Naive thymus-derived CD8-positive, alpha-beta T cell (primary cell): Measurements from ENCODE around the gene CADPS2. TPM values are rescaled to one million over a fixed set of nuclear protein-coding genes. Genes with fewer than 3 reads are reported as not detected.

Experiments used
- ATAC-seq, 2 donors: fragments of 150-1000 bp; cut with Tn5 transposase in 1 of 2; sonication (Bioruptor Pico), chemical (Tn5 transposase) in 1 of 2; 1 replicate in 1 of 2; 2 replicates in 1 of 2; pipeline ENCODE4 v1.10.0; 2021; ENCODE audit warnings: mild to moderate bottlenecking in 2 of 2, moderate library complexity in 2 of 2
- POLR2A ChIA-PET: fragments of 350-600 bp; sonication (Branson Sonifier 250); formaldehyde crosslinking; loops from one replicate; lab custom pipeline; 2021; ENCODE audit warnings: antibody characterized with exemption; lab: Charles Lee
- DNase-seq, 10 donors: peaks; one replicate each; pipeline versions ENCODE4 v3.0.0 to v3.0.0-alpha.2; 2020 to 2022
- H3K27ac Mint-ChIP-seq, 10 donors: one replicate each; pipeline ENCODE4 v1.8.0; 2020 to 2022; ENCODE audit warnings: mild to moderate bottlenecking in 10 of 10, mixed read lengths in 10 of 10, moderate library complexity in 4 of 10, inconsistent platforms in 1 of 10
- H3K27me3 Mint-ChIP-seq, 5 donors: one replicate each; pipeline ENCODE4 v1.8.0; 2021 to 2022; ENCODE audit warnings: mixed read lengths in 5 of 5
- H3K36me3 Mint-ChIP-seq, 3 donors: one replicate each; pipeline ENCODE4 v1.8.0; 2020 to 2022; ENCODE audit warnings: mixed read lengths in 3 of 3, mild to moderate bottlenecking in 2 of 3, inconsistent platforms in 1 of 3
- H3K4me1 Mint-ChIP-seq, 4 donors: one replicate each; pipeline ENCODE4 v1.8.0; 2021 to 2022; ENCODE audit warnings: mixed read lengths in 4 of 4
- H3K4me3 Mint-ChIP-seq, 10 donors: one replicate each; pipeline ENCODE4 v1.8.0; 2020 to 2022; ENCODE audit warnings: mild to moderate bottlenecking in 10 of 10, mixed read lengths in 10 of 10, moderate library complexity in 6 of 10, inconsistent platforms in 1 of 10
- H3K9me3 Mint-ChIP-seq, 9 donors: one replicate each; pipeline ENCODE4 v1.8.0; 2020 to 2022; ENCODE audit warnings: mixed read lengths in 9 of 9, mild to moderate bottlenecking in 3 of 9, inconsistent platforms in 1 of 9, moderate library complexity in 1 of 9
- polyA plus RNA-seq, 3 donors: library from polyadenylated mRNA; unstranded; fragments of 300-500 nt; fragmentation: Illumina TruSeq; gene quantifications; one replicate each; pipeline ENCODE4 v1.2.3, GENCODE V29; 2021
- total RNA-seq, 8 experiments: library from RNA in 2 of 8; stranded (reverse) in 2 of 8; gene quantifications; one replicate each; pipeline ENCODE4 v1.2.3 and lab custom pipeline; 2021 to 2026

Gene CADPS2
- total and polyA plus RNA-seq, 5 experiments from 2014 or later = not detected

GRCh38 chr7:122457325-122457724, 428.9 kb downstream of the CADPS2 start:
- DNase-seq = no peak
- Mint-ChIP-seq H3K4me3 (no peak overlapping the region), H3K27me3 (no peaks in the 10 kb centered on the region), H3K36me3 (no peaks in the 10 kb centered on the region), H3K9me3 (peaks cover 0 to 2% (median 0%) of the 10 kb centered on the region in 9 donors), H3K27ac (no peak overlapping the region), H3K4me1 (no peaks in the 10 kb centered on the region)
- ATAC-seq = no peak
- POLR2A ChIA-PET = no interaction called here

- H3K9me3 Mint-ChIP-seq = peaks cover 0 to 3% (median 0%) of the 10 kb centered on the region in 9 donors
- no peak for DNase-seq
- no peak overlapping the region for H3K27ac Mint-ChIP-seq
- no peaks in the 10 kb centered on the region for H3K36me3 Mint-ChIP-seq
- no peaks in the 10 kb centered on the region for H3K4me1 Mint-ChIP-seq
- ATAC-seq = no peak
- no peak overlapping the region for H3K4me3 Mint-ChIP-seq
- POLR2A ChIA-PET = no interaction called here
- H3K27me3 Mint-ChIP-seq = no peaks in the 10 kb centered on the region
Observed at GRCh38 chr7:122454776-122455507, 431.3 kb downstream of the CADPS2 start.

- H3K9me3 Mint-ChIP-seq = peaks cover 0 to 3% (median 0%) of the 10 kb centered on the region in 9 donors
- H3K27me3 Mint-ChIP-seq = no peaks in the 10 kb centered on the region
Observed at GRCh38 chr7:122453432-122453831, 432.8 kb downstream of the CADPS2 start.

GRCh38 chr7:122448893-122449589, 437.2 kb downstream of the CADPS2 start:
- Mint-ChIP-seq H3K27ac (no peak overlapping the region), H3K4me3 (no peak overlapping the region), H3K9me3 (peaks cover 0 to 16% (median 6%) of the 10 kb centered on the region in 9 donors), H3K27me3 (no peaks in the 10 kb centered on the region), H3K36me3 (no peaks in the 10 kb centered on the region), H3K4me1 (no peaks in the 10 kb centered on the region)
- DNase-seq (no peak), ATAC-seq (no peak)
- POLR2A ChIA-PET = no interaction called here

More at GRCh38 chr7:122453432-122453831, 432.8 kb downstream of the CADPS2 start:
- H3K36me3 Mint-ChIP-seq = no peaks in the 10 kb centered on the region
- POLR2A ChIA-PET = no interaction called here
- no peak for ATAC-seq
- H3K4me3 Mint-ChIP-seq = no peak overlapping the region
- H3K27ac Mint-ChIP-seq = no peak overlapping the region
- no peaks in the 10 kb centered on the region for H3K4me1 Mint-ChIP-seq
- DNase-seq = no peak

GRCh38 chr7:122442929-122443328, 443.3 kb downstream of the CADPS2 start:
- Mint-ChIP-seq H3K4me1 (no peaks in the 10 kb centered on the region), H3K9me3 (peaks cover 0 to 19% (median 6%) of the 10 kb centered on the region in 9 donors), H3K27ac (no peak overlapping the region), H3K4me3 (no peak overlapping the region), H3K36me3 (no peaks in the 10 kb centered on the region), H3K27me3 (no peaks in the 10 kb centered on the region)
- no peak for DNase-seq
- no peak for ATAC-seq
- POLR2A ChIA-PET = no interaction called here

GRCh38 chr7:122438492-122438891, 447.8 kb downstream of the CADPS2 start:
- Mint-ChIP-seq H3K27me3 (no peaks in the 10 kb centered on the region), H3K4me1 (no peaks in the 10 kb centered on the region), H3K36me3 (no peaks in the 10 kb centered on the region), H3K9me3 (peaks cover 0 to 8% (median 0%) of the 10 kb centered on the region in 9 donors), H3K4me3 (no peak overlapping the region), H3K27ac (no peak overlapping the region)
- ATAC-seq (no peak), DNase-seq (no peak)
- POLR2A ChIA-PET = no interaction called here

GRCh38 chr7:122438006-122438405, 448.3 kb downstream of the CADPS2 start:
- POLR2A ChIA-PET = no interaction called here
- H3K27ac Mint-ChIP-seq = no peak overlapping the region
- no peak for ATAC-seq

GRCh38 chr7:122433765-122434164, 452.5 kb downstream of the CADPS2 start:
- POLR2A ChIA-PET = no interaction called here
- no peaks in the 10 kb centered on the region for H3K27me3 Mint-ChIP-seq
- no peak overlapping the region for H3K4me3 Mint-ChIP-seq
- no peaks in the 10 kb centered on the region for H3K36me3 Mint-ChIP-seq
- peaks cover 0 to 4% (median 0%) of the 10 kb centered on the region in 9 donors for H3K9me3 Mint-ChIP-seq
- H3K4me1 Mint-ChIP-seq = no peaks in the 10 kb centered on the region
- ATAC-seq = no peak
- no peak overlapping the region for H3K27ac Mint-ChIP-seq
- no peak for DNase-seq

More at GRCh38 chr7:122438006-122438405, 448.3 kb downstream of the CADPS2 start:
- no peaks in the 10 kb centered on the region for H3K27me3 Mint-ChIP-seq
- H3K4me1 Mint-ChIP-seq = no peaks in the 10 kb centered on the region
- peaks cover 0 to 8% (median 0%) of the 10 kb centered on the region in 9 donors for H3K9me3 Mint-ChIP-seq
- no peaks in the 10 kb centered on the region for H3K36me3 Mint-ChIP-seq
- no peak for DNase-seq
- H3K4me3 Mint-ChIP-seq = no peak overlapping the region

GRCh38 chr7:122430710-122431109, 455.6 kb downstream of the CADPS2 start:
- H3K4me1 Mint-ChIP-seq = no peaks in the 10 kb centered on the region
- POLR2A ChIA-PET = no interaction called here
- ATAC-seq = no peak
- H3K9me3 Mint-ChIP-seq = peaks cover 0 to 2% (median 0%) of the 10 kb centered on the region in 9 donors
- H3K27me3 Mint-ChIP-seq = no peaks in the 10 kb centered on the region
- H3K4me3 Mint-ChIP-seq = no peak overlapping the region
- no peak overlapping the region for H3K27ac Mint-ChIP-seq
- DNase-seq = no peak
- no peaks in the 10 kb centered on the region for H3K36me3 Mint-ChIP-seq

- Mint-ChIP-seq H3K9me3 (peaks cover 0 to 2% (median 0%) of the 10 kb centered on the region in 9 donors), H3K4me1 (no peaks in the 10 kb centered on the region), H3K36me3 (no peaks in the 10 kb centered on the region), H3K27ac (no peak overlapping the region), H3K27me3 (no peaks in the 10 kb centered on the region), H3K4me3 (no peak overlapping the region)
- ATAC-seq (no peak), DNase-seq (no peak)
- POLR2A ChIA-PET = no interaction called here
Observed at GRCh38 chr7:122429926-122430325, 456.3 kb downstream of the CADPS2 start.

- DNase-seq (no peak), ATAC-seq (no peak)
- no peaks in the 10 kb centered on the region for H3K4me1 Mint-ChIP-seq
- H3K27me3 Mint-ChIP-seq = no peaks in the 10 kb centered on the region
- no peaks in the 10 kb centered on the region for H3K36me3 Mint-ChIP-seq
- no peak overlapping the region for H3K27ac Mint-ChIP-seq
- H3K9me3 Mint-ChIP-seq = peaks cover 0 to 3% (median 0%) of the 10 kb centered on the region in 9 donors
- POLR2A ChIA-PET = no interaction called here
- no peak overlapping the region for H3K4me3 Mint-ChIP-seq
Observed at GRCh38 chr7:122425731-122426130, 460.5 kb downstream of the CADPS2 start.

- H3K36me3 Mint-ChIP-seq = no peaks in the 10 kb centered on the region
- peaks cover 0 to 4% (median 0%) of the 10 kb centered on the region in 9 donors for H3K9me3 Mint-ChIP-seq
- no peaks in the 10 kb centered on the region for H3K4me1 Mint-ChIP-seq
- no peak overlapping the region for H3K4me3 Mint-ChIP-seq
- DNase-seq (no peak), ATAC-seq (no peak)
- H3K27ac Mint-ChIP-seq = no peak overlapping the region
- POLR2A ChIA-PET = no interaction called here
- H3K27me3 Mint-ChIP-seq = no peaks in the 10 kb centered on the region
Observed at GRCh38 chr7:122423591-122423990, 462.7 kb downstream of the CADPS2 start.

GRCh38 chr7:122416336-122416735, 469.9 kb downstream of the CADPS2 start:
- Mint-ChIP-seq H3K27me3 (peaks cover 0 to 2% (median 0%) of the 10 kb centered on the region in 5 donors), H3K4me3 (no peak overlapping the region)

More at GRCh38 chr7:122416336-122416735, 469.9 kb downstream of the CADPS2 start:
- ATAC-seq (no peak), DNase-seq (no peak)
- no peaks in the 10 kb centered on the region for H3K36me3 Mint-ChIP-seq
- H3K27ac Mint-ChIP-seq = no peak overlapping the region
- H3K9me3 Mint-ChIP-seq = peaks cover 0 to 18% (median 4%) of the 10 kb centered on the region in 9 donors
- POLR2A ChIA-PET = no interaction called here
- no peaks in the 10 kb centered on the region for H3K4me1 Mint-ChIP-seq
